ENCODE results near the gene KANSL1L.
A peak's percentile ranks its signal among the peaks of the same experiment; 100 is the strongest.

Gene KANSL1L

GRCh38 chr2:210171309-210172218, at the start of gene KANSL1L:
Gene KANSL1L (minus strand): TSS chr2:210171409. CDS start chr2:210154582, 16,827 bp downstream.
- H3K27me3 ChIP-seq (replicated peaks; ENCODE audit: control insufficient read depth, insufficient read depth, low read length): no peaks in the 10 kb centered on the region
- DNase-seq (ENCODE audit: low read depth): peak; percentile 99
- no peaks in the 10 kb centered on the region for H3K9me3 ChIP-seq (ENCODE audit: control insufficient read depth, low read length)
- peak within 1 kb of the TSS; percentile 98 for H3K9ac ChIP-seq (ENCODE audit: low read length)
- H3K4me1 ChIP-seq (ENCODE audit: control insufficient read depth, insufficient read depth, low read length): peaks cover 34% of the 10 kb centered on the region
- H3K36me3 ChIP-seq (ENCODE audit: control insufficient read depth, insufficient read depth, low read length, severe bottlenecking): no peaks in the 10 kb centered on the region
- H3K4me3 ChIP-seq (ENCODE audit: low read length): peak within 1 kb of the TSS; percentile 99

GRCh38 chr2:210215120-210215519, 43.9 kb upstream of the KANSL1L start:
- Histone ChIP-seq H3K27me3 (replicated peaks; ENCODE audit: control insufficient read depth, insufficient read depth, low read length) (no peaks in the 10 kb centered on the region), H3K4me3 (ENCODE audit: low read length) (no peak overlapping the region), H3K36me3 (ENCODE audit: control insufficient read depth, insufficient read depth, low read length, severe bottlenecking) (no peaks in the 10 kb centered on the region), H3K4me1 (ENCODE audit: control insufficient read depth, insufficient read depth, low read length) (no peaks in the 10 kb centered on the region), H3K9ac (ENCODE audit: low read length) (no peak overlapping the region), H3K9me3 (ENCODE audit: control insufficient read depth, low read length) (no peaks in the 10 kb centered on the region)
- no peak for DNase-seq (ENCODE audit: low read depth)

GRCh38 chr2:210210185-210210584, 39.0 kb upstream of the KANSL1L start:
- Histone ChIP-seq H3K9ac (ENCODE audit: low read length) (no peak overlapping the region), H3K36me3 (ENCODE audit: control insufficient read depth, insufficient read depth, low read length, severe bottlenecking) (no peaks in the 10 kb centered on the region), H3K9me3 (ENCODE audit: control insufficient read depth, low read length) (no peaks in the 10 kb centered on the region), H3K4me3 (ENCODE audit: low read length) (no peak overlapping the region), H3K4me1 (ENCODE audit: control insufficient read depth, insufficient read depth, low read length) (no peaks in the 10 kb centered on the region), H3K27me3 (replicated peaks; ENCODE audit: control insufficient read depth, insufficient read depth, low read length) (no peaks in the 10 kb centered on the region)
- DNase-seq (ENCODE audit: low read depth): no peak

GRCh38 chr2:210207929-210208328, 36.7 kb upstream of the KANSL1L start:
- Histone ChIP-seq H3K4me1 (ENCODE audit: control insufficient read depth, insufficient read depth, low read length) (peaks cover 11% of the 10 kb centered on the region), H3K27me3 (replicated peaks; ENCODE audit: control insufficient read depth, insufficient read depth, low read length) (no peaks in the 10 kb centered on the region), H3K4me3 (ENCODE audit: low read length) (no peak overlapping the region), H3K36me3 (ENCODE audit: control insufficient read depth, insufficient read depth, low read length, severe bottlenecking) (no peaks in the 10 kb centered on the region), H3K9ac (ENCODE audit: low read length) (no peak overlapping the region), H3K9me3 (ENCODE audit: control insufficient read depth, low read length) (no peaks in the 10 kb centered on the region)
- no peak for DNase-seq (ENCODE audit: low read depth)

- Histone ChIP-seq H3K9me3 (ENCODE audit: control insufficient read depth, low read length) (no peaks in the 10 kb centered on the region), H3K36me3 (ENCODE audit: control insufficient read depth, insufficient read depth, low read length, severe bottlenecking) (no peaks in the 10 kb centered on the region), H3K27me3 (replicated peaks; ENCODE audit: control insufficient read depth, insufficient read depth, low read length) (no peaks in the 10 kb centered on the region), H3K9ac (ENCODE audit: low read length) (no peak overlapping the region), H3K4me1 (ENCODE audit: control insufficient read depth, insufficient read depth, low read length) (peaks cover 11% of the 10 kb centered on the region), H3K4me3 (ENCODE audit: low read length) (no peak overlapping the region)
- DNase-seq (ENCODE audit: low read depth): no peak
Observed at GRCh38 chr2:210203558-210203957, 32.3 kb upstream of the KANSL1L start.

GRCh38 chr2:210203147-210203546, 31.9 kb upstream of the KANSL1L start:
- H3K27me3 ChIP-seq (replicated peaks; ENCODE audit: control insufficient read depth, insufficient read depth, low read length): no peaks in the 10 kb centered on the region

GRCh38 chr2:210199854-210200253, 28.6 kb upstream of the KANSL1L start:
- Histone ChIP-seq H3K27me3 (replicated peaks; ENCODE audit: control insufficient read depth, insufficient read depth, low read length) (no peaks in the 10 kb centered on the region), H3K36me3 (ENCODE audit: control insufficient read depth, insufficient read depth, low read length, severe bottlenecking) (no peaks in the 10 kb centered on the region), H3K4me3 (ENCODE audit: low read length) (no peak overlapping the region), H3K9me3 (ENCODE audit: control insufficient read depth, low read length) (no peaks in the 10 kb centered on the region), H3K4me1 (ENCODE audit: control insufficient read depth, insufficient read depth, low read length) (peaks cover 11% of the 10 kb centered on the region), H3K9ac (ENCODE audit: low read length) (no peak overlapping the region)
- DNase-seq (ENCODE audit: low read depth): no peak

More at GRCh38 chr2:210203147-210203546, 31.9 kb upstream of the KANSL1L start:
- DNase-seq (ENCODE audit: low read depth): no peak
- no peaks in the 10 kb centered on the region for H3K9me3 ChIP-seq (ENCODE audit: control insufficient read depth, low read length)
- no peak overlapping the region for H3K4me3 ChIP-seq (ENCODE audit: low read length)
- H3K4me1 ChIP-seq (ENCODE audit: control insufficient read depth, insufficient read depth, low read length): peaks cover 11% of the 10 kb centered on the region
- H3K36me3 ChIP-seq (ENCODE audit: control insufficient read depth, insufficient read depth, low read length, severe bottlenecking): no peaks in the 10 kb centered on the region
- no peak overlapping the region for H3K9ac ChIP-seq (ENCODE audit: low read length)

- peak; percentile 68 for DNase-seq (ENCODE audit: low read depth)
- Histone ChIP-seq H3K9ac (ENCODE audit: low read length) (no peak overlapping the region), H3K27me3 (replicated peaks; ENCODE audit: control insufficient read depth, insufficient read depth, low read length) (no peaks in the 10 kb centered on the region), H3K4me1 (ENCODE audit: control insufficient read depth, insufficient read depth, low read length) (peaks cover 8% of the 10 kb centered on the region), H3K9me3 (ENCODE audit: control insufficient read depth, low read length) (no peaks in the 10 kb centered on the region), H3K36me3 (ENCODE audit: control insufficient read depth, insufficient read depth, low read length, severe bottlenecking) (no peaks in the 10 kb centered on the region), H3K4me3 (ENCODE audit: low read length) (no peak overlapping the region)
Observed at GRCh38 chr2:210199186-210199765, 28.1 kb upstream of the KANSL1L start.

- Histone ChIP-seq H3K4me3 (ENCODE audit: low read length) (no peak overlapping the region), H3K9me3 (ENCODE audit: control insufficient read depth, low read length) (no peaks in the 10 kb centered on the region), H3K27me3 (replicated peaks; ENCODE audit: control insufficient read depth, insufficient read depth, low read length) (no peaks in the 10 kb centered on the region), H3K9ac (ENCODE audit: low read length) (no peak overlapping the region), H3K4me1 (ENCODE audit: control insufficient read depth, insufficient read depth, low read length) (no peaks in the 10 kb centered on the region), H3K36me3 (ENCODE audit: control insufficient read depth, insufficient read depth, low read length, severe bottlenecking) (no peaks in the 10 kb centered on the region)
- peak; percentile 4 for DNase-seq (ENCODE audit: low read depth)
Observed at GRCh38 chr2:210198326-210198725, 27.1 kb upstream of the KANSL1L start.

GRCh38 chr2:210197720-210198119, 26.5 kb upstream of the KANSL1L start:
- H3K9me3 ChIP-seq (ENCODE audit: control insufficient read depth, low read length): no peaks in the 10 kb centered on the region
- no peak for DNase-seq (ENCODE audit: low read depth)

GRCh38 chr2:210195101-210195852, 24.1 kb upstream of the KANSL1L start:
- no peaks in the 10 kb centered on the region for H3K36me3 ChIP-seq (ENCODE audit: control insufficient read depth, insufficient read depth, low read length, severe bottlenecking)

More at GRCh38 chr2:210197720-210198119, 26.5 kb upstream of the KANSL1L start:
- Histone ChIP-seq H3K9ac (ENCODE audit: low read length) (no peak overlapping the region), H3K27me3 (replicated peaks; ENCODE audit: control insufficient read depth, insufficient read depth, low read length) (no peaks in the 10 kb centered on the region), H3K36me3 (ENCODE audit: control insufficient read depth, insufficient read depth, low read length, severe bottlenecking) (no peaks in the 10 kb centered on the region), H3K4me3 (ENCODE audit: low read length) (no peak overlapping the region), H3K4me1 (ENCODE audit: control insufficient read depth, insufficient read depth, low read length) (no peaks in the 10 kb centered on the region)

More at GRCh38 chr2:210195101-210195852, 24.1 kb upstream of the KANSL1L start:
- Histone ChIP-seq H3K27me3 (replicated peaks; ENCODE audit: control insufficient read depth, insufficient read depth, low read length) (no peaks in the 10 kb centered on the region), H3K4me1 (ENCODE audit: control insufficient read depth, insufficient read depth, low read length) (no peaks in the 10 kb centered on the region), H3K4me3 (ENCODE audit: low read length) (no peak overlapping the region), H3K9me3 (ENCODE audit: control insufficient read depth, low read length) (no peaks in the 10 kb centered on the region), H3K9ac (ENCODE audit: low read length) (no peak overlapping the region)
- DNase-seq (ENCODE audit: low read depth): peak; percentile 83
